HG03575 (cell line): ENCODE data around the gene ADH4.
"Not testable (repeated sequence)": the region's sequence is repeated elsewhere in the genome, so short reads cannot be mapped to it uniquely, and the experiment has no call there.

Source experiments
- ATAC-seq: cut with Tn5 transposase; IDR thresholded peaks from one replicate; pipeline ENCODE4 v1.9.1; 2021; ENCODE audit not compliant: unreplicated experiment, insufficient number of reproducible peaks, low FRiP score; ENCODE audit errors: extremely low read depth

Gene ADH4

GRCh38 chr4:99136329-99136728 is 7.8 kb downstream of the ADH4 start:
- no peak for ATAC-seq

GRCh38 chr4:99135541-99136162 is 8.4 kb downstream of the ADH4 start:
- no peak for ATAC-seq

GRCh38 chr4:99134586-99134985 is 9.5 kb downstream of the ADH4 start:
- no peak for ATAC-seq

- no peak for ATAC-seq
Observed at GRCh38 chr4:99131378-99131777, 12.7 kb downstream of the ADH4 start.

- ATAC-seq, result no peak
Observed at GRCh38 chr4:99126376-99126775, 17.7 kb downstream of the ADH4 start.

- no peak for ATAC-seq
Observed at GRCh38 chr4:99121008-99121407, 23.1 kb downstream of the ADH4 start.

- ATAC-seq, result no peak
Observed at GRCh38 chr4:99120501-99120900, 23.6 kb downstream of the ADH4 start.

- no peak for ATAC-seq
Observed at GRCh38 chr4:99117876-99118693, 26.0 kb downstream of the ADH4 start.

GRCh38 chr4:99117122-99117841 is 26.8 kb downstream of the ADH4 start:
- not testable (repeated sequence) for ATAC-seq

- not testable (repeated sequence) for ATAC-seq
Observed at GRCh38 chr4:99109286-99109685, 34.8 kb downstream of the ADH4 start.

GRCh38 chr4:99104153-99104552 is 39.9 kb downstream of the ADH4 start:
- ATAC-seq, result no peak

GRCh38 chr4:99103166-99103565 is 40.9 kb downstream of the ADH4 start:
- no peak for ATAC-seq

GRCh38 chr4:99102634-99103033 is 41.5 kb downstream of the ADH4 start:
- ATAC-seq, result no peak

- ATAC-seq, result no peak
Observed at GRCh38 chr4:99100876-99101275, 43.2 kb downstream of the ADH4 start.

- ATAC-seq, result not testable (repeated sequence)
Observed at GRCh38 chr4:99099814-99100213, 44.3 kb downstream of the ADH4 start.

- no peak for ATAC-seq
Observed at GRCh38 chr4:99099311-99099710, 44.8 kb downstream of the ADH4 start.

GRCh38 chr4:99091841-99092240 is 52.3 kb downstream of the ADH4 start:
- ATAC-seq, result not testable (repeated sequence)

- ATAC-seq, result no peak
Observed at GRCh38 chr4:99091216-99091575, 52.9 kb downstream of the ADH4 start.

GRCh38 chr4:99090481-99091215 is 53.4 kb downstream of the ADH4 start:
- no peak for ATAC-seq
